IPS DF 19.7 (cell line): ENCODE data around the gene MEF2B.
A peak's percentile ranks its signal among the peaks of the same experiment; 100 is the strongest.
"Not testable (repeated sequence)": the region's sequence is repeated elsewhere in the genome, so short reads cannot be mapped to it uniquely, and the experiment has no call there.

ENCODE experiments used
- DNase-seq: peaks from one replicate; pipeline ENCODE4 v3.0.0-alpha.2; 2013; ENCODE audit warnings: low read depth, low spot score

The MEF2B gene

DNA sequence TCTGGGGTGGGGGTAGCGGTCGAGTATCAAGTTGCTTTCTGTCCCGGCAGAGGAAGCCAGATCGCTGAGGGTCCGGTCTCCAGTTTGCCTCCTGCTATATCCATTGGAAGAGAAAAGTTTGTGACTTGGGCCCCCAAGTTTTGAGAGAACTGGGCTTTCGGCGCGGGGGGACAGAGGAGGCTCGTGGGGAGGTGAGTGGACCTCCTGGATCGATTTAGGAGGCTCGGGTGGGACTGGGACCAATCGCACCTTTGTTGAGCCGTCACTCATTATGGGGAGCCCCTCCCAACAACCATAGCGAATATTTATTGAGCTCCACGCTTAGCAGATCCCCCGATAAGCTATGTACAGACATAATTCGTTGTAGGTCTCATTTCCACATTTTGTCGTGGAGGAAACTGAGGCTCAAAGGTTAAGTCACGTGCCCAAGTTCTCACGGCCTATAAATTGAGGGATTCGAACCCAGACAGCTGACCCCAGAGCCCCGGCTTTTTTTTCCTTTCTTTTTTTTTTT, 22.9 kb upstream of the MEF2B start:
- no peak for DNase-seq

- DNase-seq, result peak; percentile 95
Measured at GRCh38 chr19:19192078-19192882, 22.2 kb upstream of the MEF2B start, which contains the start of the genes BORCS8 and RFXANK. BORCS8 (minus strand) TSS chr19:19192152; CDS start chr19:19192117, 35 bp downstream. RFXANK (plus strand) TSS chr19:19192258; CDS start chr19:19193947, 1,689 bp downstream.

- DNase-seq, result no peak
Measured at GRCh38 chr19:19191768-19192077, 21.7 kb upstream of the MEF2B start.

GRCh38 chr19:19186742-19187141, 16.7 kb upstream of the MEF2B start:
- DNase-seq, result no peak

DNA sequence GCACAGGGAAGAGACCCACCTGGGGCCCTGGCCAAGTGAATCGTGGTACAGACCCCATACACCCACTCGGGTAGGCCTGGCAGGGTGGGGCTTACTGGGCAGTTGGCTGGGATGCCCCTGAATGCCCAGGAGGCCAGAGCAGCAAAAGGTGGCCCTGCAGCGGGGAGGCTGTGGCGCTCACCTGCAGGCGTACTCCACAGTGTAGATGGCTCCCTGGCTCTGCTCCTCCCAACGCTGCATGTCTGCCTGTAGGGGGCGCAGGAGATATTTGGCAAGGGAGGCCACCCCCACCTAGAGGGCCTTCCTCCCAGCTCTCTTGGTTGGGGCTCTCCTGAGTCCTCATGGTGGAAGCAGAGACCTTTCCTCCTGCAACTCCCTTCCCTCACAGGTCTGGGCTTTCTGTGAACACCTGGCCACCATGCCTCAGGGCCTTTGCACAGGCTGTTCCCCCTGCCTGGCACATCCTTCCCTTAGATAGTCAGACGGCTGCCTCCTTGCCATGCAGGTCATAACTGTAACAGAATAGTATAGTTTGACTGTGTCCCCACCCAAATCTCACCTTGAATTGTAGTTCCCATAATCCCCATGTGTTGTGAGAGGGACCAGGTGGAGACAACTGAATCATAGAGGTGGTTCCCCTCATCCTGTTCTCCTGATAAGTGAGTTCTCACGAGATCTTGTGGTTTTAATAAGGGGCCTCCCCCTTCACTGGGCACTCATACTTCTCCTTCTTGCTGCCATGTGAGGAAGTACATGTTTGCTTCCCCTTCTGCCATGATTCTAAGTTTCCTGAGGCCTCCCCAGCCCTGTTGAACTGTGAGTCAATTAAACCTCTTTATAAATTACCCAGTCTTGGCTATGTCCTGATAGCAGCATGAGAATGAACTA, 16.0 kb upstream of the MEF2B start:
- peak; percentile 60 for DNase-seq

DNA sequence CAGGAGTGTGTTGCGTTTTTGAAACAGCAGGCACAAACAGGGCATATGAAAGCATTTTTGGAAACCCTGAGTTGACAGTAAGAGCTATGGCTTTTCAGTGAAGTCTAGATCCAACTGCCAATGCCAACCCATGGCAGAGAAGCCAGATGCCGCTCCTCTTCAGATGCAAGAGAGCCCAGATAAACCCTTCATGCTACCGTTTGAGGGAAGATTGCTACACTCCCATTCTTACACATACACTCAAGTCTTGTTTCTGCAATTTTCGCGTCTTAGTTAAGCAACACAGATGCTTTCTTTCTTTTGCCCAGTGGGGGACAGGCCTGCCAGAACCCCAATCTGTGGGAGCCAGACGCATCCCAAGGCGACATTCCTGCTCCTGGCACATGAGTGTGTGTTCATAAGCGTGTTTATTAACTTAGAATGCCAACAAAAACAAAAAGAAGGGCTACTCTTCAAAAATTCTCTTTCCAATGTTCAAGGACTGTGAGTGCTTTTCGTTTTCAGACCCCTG, 11.5 kb upstream of the MEF2B start:
- DNase-seq, result no peak

DNA sequence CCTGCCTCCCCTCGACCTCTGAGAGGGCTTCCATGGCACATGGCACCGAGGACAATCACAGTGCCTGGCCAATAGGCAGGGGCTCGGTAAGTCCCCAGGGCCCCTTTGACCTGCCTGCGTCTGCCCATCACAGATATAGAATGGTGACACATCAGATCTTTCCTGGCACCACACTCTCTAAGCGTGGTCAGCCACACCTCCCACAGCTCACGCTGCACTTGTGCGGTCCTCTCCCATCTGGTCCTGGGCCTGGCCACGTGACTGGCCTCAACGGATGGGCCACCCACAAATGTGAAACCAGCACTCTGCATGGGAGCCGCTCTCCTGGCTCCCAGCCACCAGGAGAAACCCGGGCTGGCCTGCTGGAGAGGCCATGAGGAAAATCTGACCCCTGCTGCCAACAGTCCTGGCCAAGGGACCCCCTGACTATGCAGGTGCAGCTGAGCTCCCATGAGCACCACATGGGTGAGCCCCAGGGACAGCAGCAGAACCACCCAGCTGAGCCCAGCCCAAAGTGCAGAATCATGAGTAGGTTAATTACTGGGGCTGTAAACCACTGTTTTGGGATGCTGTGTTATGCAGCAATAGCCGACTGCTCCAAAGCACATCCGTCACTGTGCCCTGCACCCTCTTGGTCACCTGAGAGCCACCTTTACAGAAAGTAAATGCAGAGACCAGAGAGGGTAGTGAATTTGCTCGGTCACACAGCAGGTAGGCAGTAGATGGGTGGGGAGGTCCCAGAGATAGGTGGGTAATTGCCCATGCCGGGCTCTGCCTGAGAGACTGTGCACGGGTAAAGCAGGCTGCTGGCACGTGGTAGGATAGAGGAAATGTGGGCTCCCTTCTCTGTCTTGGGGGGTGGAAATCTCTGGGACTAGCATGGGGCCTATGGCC, 9.7 kb upstream of the MEF2B start:
- DNase-seq, result no peak

DNA sequence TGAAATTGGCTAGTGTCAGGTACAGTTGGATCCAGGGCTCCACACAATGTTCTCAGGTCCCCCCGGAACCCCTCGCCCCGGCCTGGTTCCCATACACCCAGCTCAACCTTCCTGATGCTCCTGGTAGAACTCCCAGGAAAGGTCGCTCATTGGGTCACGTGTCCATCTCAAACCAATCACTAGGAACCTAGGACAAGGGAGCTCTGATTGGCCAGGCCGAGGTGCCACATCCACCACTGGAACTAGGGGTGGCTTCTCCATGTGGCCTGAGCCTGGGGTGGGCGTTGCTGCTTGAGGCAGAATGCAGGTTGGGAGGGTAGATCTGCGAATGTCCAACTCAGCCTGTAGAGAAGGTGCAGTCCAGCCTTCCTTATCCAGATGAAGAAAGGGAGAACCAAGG, 6.9 kb upstream of the MEF2B start:
- DNase-seq, result no peak

DNA sequence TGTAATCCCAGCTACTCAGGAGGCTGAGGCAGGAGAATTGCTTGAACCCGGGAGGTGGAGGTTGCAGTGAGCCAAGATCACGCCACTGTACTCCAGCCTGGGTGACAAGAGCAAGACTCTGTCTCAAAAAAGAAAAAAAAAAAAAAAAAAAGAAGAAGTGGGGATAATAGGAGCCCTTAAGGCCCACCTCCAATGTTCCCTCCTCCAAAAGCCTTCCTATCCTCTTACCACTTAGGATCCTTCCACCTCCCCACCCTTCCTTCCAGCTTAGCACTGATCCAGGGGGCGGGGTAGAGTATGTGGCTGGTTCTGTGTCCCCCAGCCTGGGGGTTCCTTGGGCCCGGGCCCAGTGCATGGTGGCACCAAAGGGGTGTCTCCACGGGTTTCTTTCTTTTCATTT, 3.2 kb upstream of the MEF2B start:
- DNase-seq, result not testable (repeated sequence)

DNA sequence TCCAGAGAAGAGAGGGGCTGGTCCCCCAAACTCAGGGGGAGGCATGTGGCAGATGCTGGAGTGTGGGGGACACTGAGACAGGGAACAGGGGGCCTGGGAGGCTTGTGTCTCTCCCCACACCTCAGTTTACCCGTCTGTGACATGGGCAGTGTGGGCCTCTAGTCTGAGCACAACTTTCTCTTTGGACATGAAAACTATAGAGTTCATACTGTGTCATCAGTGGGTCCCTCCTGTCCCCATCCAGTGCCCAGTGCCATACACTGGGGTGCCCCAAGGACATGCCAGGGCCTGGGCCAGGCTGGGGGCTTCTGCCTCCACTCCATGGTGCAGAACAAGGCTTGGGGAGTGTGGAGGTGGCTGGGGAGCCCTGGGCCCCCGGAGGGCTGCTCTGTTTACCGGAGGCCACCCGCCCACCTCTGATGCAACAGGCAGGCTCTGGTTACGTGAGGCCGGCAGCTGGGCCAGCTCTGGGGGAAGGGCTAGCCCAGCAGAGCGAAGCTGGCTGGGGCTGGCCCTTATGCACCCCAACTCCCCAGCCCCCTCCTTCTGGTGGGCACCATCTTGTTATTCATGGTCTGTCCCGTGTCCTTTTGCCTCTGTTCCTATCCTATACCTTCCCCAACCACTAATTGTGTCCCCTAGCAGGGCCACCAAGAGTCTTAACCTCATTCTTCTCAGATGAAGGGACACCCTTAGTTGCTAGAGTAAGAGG, 1.9 kb upstream of the MEF2B start:
- no peak for DNase-seq

GRCh38 chr19:19170873-19171672, 1.0 kb upstream of the MEF2B start:
- no peak for DNase-seq

DNA sequence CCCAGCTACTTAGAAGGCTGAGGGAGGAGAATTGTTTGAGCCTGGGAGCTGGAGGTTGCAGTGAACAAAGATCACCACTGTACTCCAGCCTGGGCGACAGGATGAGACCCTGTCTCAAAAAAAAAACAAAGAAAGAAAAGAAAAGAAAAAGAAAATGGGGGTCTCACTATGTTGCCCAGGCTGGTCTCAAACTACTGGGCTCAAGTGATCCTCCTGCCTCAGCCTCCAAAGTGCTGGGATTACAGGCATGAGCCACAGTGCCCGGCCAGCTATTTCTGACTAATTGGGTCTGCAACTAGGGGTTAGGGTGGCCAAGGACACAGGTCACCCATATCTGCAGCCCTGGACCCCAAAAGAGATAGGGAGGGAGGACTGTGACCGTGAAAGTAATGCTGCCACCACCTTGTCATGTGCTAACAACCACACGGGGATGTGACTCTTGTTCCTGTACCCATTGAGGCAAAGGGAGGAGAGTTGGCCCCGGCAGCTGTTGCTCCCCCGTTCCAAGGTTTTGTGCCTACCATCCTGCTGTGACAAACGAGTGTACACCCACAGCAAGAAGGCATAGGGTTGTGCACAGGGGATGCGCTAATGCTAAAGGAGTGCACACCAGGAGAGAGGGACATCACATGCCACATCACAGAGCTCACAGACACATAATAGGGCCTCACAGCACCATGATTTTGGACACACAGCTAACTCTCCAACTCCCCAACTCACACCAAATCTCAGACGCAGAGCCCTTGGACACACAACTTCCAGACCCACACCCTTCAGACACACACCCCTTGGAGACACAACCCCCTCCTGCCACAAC, 619 bp downstream of the MEF2B start:
- no peak for DNase-seq

GRCh38 chr19:19167612-19168011, 2.5 kb downstream of the MEF2B start:
- DNase-seq, result no peak

GRCh38 chr19:19165396-19165795, 4.7 kb downstream of the MEF2B start:
- DNase-seq, result no peak

DNA sequence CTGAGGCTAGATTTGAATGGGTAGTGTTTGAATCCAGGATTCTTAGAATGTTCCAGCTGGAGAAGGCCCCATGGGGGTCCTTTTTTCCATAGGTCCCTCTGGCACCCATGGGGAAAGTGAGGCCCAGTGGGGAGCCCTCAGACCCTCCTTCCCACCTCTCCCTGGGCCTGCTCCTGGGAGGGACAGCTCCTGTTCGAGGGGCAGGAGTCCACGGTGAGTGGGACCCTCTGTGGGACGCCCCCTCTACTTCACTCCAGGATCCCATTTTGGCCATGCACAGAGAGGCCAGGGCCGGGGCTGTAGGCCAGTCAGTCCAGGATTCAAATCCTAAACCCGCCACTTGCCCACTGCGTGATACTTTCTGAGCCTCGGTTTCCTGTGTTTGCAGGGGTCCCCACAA, 7.6 kb downstream of the MEF2B start:
- no peak for DNase-seq

DNA sequence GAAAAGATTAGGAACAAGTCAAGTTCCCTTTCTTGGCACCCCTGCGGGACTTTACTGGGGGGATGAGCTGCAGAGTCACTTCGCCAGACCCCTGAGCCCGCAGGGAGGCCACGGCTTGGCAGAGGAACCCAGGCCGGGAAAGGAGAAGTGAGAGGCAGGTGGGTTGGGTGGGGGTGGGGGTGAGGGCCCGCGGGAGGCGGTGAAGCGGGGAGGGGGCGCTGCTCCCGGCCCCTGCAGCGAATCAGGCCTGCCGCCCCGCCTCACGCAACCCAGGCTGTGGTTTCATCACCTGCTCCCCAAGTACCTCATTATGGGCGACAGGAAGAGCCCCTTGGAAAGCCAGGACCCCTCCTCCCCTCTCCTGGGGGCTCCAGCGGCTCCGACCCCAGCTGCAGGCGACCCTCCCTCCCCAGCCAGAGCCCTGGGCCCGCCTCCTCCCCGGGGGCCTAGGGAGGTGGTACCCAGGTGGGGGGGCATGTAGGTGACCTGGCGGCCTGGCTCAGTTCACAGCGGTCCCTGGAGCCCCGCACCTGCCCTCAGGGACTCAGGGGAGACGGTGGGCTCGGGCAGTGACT, 9.5 kb downstream of the MEF2B start:
- no peak for DNase-seq

GRCh38 chr19:19159534-19159933, 10.5 kb downstream of the MEF2B start:
- DNase-seq, result no peak

DNA sequence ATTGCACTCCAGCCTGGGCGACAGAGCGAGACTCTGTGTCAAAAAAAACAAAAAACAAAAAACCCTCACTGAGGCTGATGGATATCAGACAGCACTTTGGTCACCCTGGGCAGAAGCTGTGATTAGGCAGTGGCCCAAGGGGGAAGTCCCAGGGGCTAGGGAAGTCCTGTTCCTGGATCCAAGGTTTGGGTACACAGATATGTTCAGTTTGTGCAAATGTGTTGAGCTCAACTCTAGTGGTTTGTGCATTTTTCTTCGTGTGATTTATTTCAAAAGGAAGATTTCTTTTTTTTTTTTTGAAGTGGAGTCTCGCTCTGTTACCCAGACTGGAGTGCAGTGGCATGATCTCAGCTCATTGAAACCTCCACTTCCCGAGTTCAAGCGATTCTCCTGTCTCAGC, 12.3 kb downstream of the MEF2B start:
- no peak for DNase-seq
